WTC11 (cell line): ENCODE measurements around the gene MTREX.

Experiments
- AFF4 ChIP-seq: sonication (generic); formaldehyde crosslinking; IDR thresholded peaks from 2 replicates; pipeline ENCODE4 v1.8.1; 2023; ENCODE audit warnings: mild to moderate bottlenecking, missing genetic modification reagents, borderline replicate concordance
- ATF2 ChIP-seq: sonication (generic); formaldehyde crosslinking; IDR thresholded peaks from 2 replicates; pipeline ENCODE4 v1.8.1; 2022; ENCODE audit warnings: low read depth, missing genetic modification reagents, borderline replicate concordance
- ATF3 ChIP-seq: sonication (generic); formaldehyde crosslinking; conservative IDR thresholded peaks from 2 replicates; pipeline ENCODE4 v1.8.1; 2022; ENCODE audit warnings: mild to moderate bottlenecking, missing genetic modification reagents
- CBFB ChIP-seq: sonication (generic); formaldehyde crosslinking; IDR thresholded peaks from 2 replicates; pipeline ENCODE4 v1.8.1; 2022; ENCODE audit warnings: mild to moderate bottlenecking, low read depth, missing genetic modification reagents
- CDX4 ChIP-seq: fragments of 250-450 bp; sonication (Bioruptor Pico); IDR thresholded peaks from 2 replicates; pipeline ENCODE4 v1.9.0; 2021; ENCODE audit warnings: moderate library complexity, mild to moderate bottlenecking, inconsistent platforms, borderline replicate concordance
- CREB1 ChIP-seq: sonication (generic); formaldehyde crosslinking; IDR thresholded peaks from 2 replicates; pipeline ENCODE4 v1.8.0; 2023; ENCODE audit warnings: mild to moderate bottlenecking, missing genetic modification reagents
- CTCF ChIP-seq: fragments of 200-600 bp; IDR thresholded peaks from 2 replicates; pipeline ENCODE4 v1.8.0; 2022; ENCODE audit warnings: antibody characterized with exemption
- ETV6 ChIP-seq: sonication (generic); formaldehyde crosslinking; IDR thresholded peaks from 2 replicates; pipeline ENCODE4 v1.8.1; 2022; ENCODE audit warnings: mild to moderate bottlenecking, missing genetic modification reagents
- HMGXB4 ChIP-seq: sonication (generic); formaldehyde crosslinking; IDR thresholded peaks from 2 replicates; pipeline ENCODE4 v1.8.1; 2023; ENCODE audit warnings: mild to moderate bottlenecking, moderate library complexity, missing genetic modification reagents
- NR1H2 ChIP-seq: sonication (generic); formaldehyde crosslinking; IDR thresholded peaks from 2 replicates; pipeline ENCODE4 v1.9.0; 2021; ENCODE audit warnings: mild to moderate bottlenecking, moderate library complexity, missing genetic modification reagents
- SMAD4 ChIP-seq: sonication (generic); formaldehyde crosslinking; IDR thresholded peaks from 2 replicates; pipeline ENCODE4 v1.8.0; 2022; ENCODE audit warnings: mild to moderate bottlenecking, missing genetic modification reagents
- SP1 ChIP-seq: sonication (generic); formaldehyde crosslinking; conservative IDR thresholded peaks from 2 replicates; pipeline ENCODE4 v1.8.1; 2022; ENCODE audit warnings: missing genetic modification reagents
- STAT6 ChIP-seq: sonication (generic); formaldehyde crosslinking; conservative IDR thresholded peaks from 2 replicates; pipeline ENCODE4 v1.8.1; 2023; ENCODE audit warnings: mild to moderate bottlenecking, low read depth, missing genetic modification reagents, moderate library complexity
- TP53 ChIP-seq: sonication (generic); formaldehyde crosslinking; IDR thresholded peaks from 2 replicates; pipeline ENCODE4 v1.8.1; 2023; ENCODE audit warnings: mild to moderate bottlenecking, missing genetic modification reagents

GRCh38 chr5:55370291-55370925, 62.6 kb downstream of the MTREX start:
- no peak for TF ChIP-seq STAT6
- no peak for TF ChIP-seq CTCF
- no peak for TF ChIP-seq ATF2 (CRISPR knock-in tag)
- no peak for TF ChIP-seq TP53 (CRISPR knock-in tag)
- TF ChIP-seq SP1 (CRISPR knock-in tag), result no peak
- no peak for TF ChIP-seq NR1H2 (CRISPR knock-in tag)
- no peak for TF ChIP-seq ETV6
- TF ChIP-seq AFF4 (CRISPR knock-in tag), result no peak
- TF ChIP-seq SMAD4, result no peak
- no peak for TF ChIP-seq ATF3 (CRISPR knock-in tag)
- TF ChIP-seq HMGXB4 (CRISPR knock-in tag), result no peak
- TF ChIP-seq CDX4 (CRISPR knock-in tag), result no peak
- no peak for TF ChIP-seq CREB1 (CRISPR knock-in tag)
- no peak for TF ChIP-seq CBFB (CRISPR knock-in tag)
